CD4-positive, alpha-beta T cell treated with Interleukin-4 for 4 hours (primary cell): ENCODE data around the gene SPRR2E.
"Not testable (repeated sequence)": the region's sequence is repeated elsewhere in the genome, so short reads cannot be mapped to it uniquely, and the experiment has no call there.

Experiments used
- DNase-seq: peaks from one replicate; pipeline ENCODE4 v3.0.0-alpha.2; 2020

Gene SPRR2E

DNA sequence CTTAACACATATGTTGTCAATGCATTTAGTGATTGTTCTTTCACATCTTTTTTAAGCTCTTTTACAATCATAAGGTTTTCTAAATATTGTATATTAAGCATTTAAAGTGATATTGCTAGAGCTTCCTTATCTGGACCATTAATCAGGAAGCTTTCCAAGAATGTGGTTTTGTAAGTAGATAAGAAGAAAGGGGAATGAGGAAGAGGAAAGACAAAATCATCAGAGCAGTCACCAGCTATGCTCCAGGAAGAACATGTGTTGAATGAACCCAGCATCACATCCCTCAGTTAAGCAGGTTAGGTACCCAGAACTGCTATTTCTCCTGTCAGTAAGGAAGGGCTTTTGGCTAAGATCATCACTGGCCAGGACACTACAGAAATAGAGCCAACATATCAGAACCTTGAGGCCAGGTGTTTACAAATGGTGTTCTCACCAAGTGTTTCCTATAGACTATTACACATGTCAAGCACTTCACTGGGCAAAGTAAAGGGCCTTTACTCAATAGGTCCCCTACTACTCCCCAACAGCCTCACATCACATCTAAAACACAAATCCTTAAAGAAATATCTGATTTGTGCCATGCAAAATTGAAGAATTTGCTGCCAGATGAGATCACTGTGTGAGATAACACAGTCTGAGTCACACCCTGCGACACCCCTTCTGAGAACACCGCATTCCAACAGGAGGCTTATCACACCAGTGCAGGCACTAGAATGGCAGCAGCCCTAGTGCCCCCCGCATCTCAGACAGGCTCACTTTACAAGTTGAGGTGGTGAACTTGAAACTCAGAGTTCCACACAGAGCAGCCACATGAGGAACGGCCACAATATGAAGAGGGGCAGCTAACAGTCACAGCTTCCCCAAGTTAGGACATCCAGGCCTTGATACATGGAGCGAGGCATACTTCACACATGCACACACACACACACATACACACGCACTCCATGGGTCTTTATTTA lies 35.2 kb downstream of the SPRR2E start:
- DNase-seq = no peak

DNA sequence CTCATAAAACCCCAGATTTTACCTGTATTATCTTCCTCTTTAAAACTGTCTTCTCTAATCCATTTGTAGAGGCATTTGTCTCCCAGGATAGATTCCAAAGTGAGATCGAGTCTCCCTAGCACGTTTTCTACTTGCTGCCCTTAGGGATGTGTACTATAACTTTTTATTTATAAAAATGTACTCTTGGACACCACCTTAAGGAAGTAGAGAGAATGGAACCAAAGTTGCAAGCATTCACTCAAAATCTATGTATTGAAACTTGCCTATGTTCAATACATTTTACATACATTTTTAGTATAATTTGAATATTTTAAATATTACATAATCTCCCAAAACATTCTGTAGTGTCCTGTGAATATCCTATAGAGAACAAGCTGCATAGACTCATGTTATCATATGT lies 36.2 kb downstream of the SPRR2E start:
- DNase-seq = no peak

DNA sequence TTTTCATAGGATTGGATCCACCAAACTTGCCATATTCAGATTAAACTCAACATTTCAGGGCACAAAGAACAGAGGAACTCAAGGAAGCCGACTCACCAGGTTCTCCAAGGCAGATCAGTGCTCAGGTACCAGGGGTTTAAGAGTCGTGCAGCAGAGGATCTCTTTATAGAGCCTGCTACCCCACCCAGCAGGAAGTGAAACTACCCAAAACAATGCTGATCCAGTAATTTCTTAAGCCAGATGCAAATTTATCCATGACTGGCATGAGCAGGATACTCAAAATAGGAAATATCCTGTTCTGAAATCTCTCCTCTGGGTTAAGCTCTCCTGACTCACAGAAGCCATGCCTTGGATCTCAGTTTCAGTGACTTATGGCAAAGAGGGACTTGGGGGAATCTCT lies 37.0 kb downstream of the SPRR2E start, which contains the start of gene SPRR2A:
Gene SPRR2A, minus strand, starts transcription at position 138 of the 400 bp plus-strand sequence. CDS start 777 bp downstream, outside the sequence.
- no peak for DNase-seq

DNA sequence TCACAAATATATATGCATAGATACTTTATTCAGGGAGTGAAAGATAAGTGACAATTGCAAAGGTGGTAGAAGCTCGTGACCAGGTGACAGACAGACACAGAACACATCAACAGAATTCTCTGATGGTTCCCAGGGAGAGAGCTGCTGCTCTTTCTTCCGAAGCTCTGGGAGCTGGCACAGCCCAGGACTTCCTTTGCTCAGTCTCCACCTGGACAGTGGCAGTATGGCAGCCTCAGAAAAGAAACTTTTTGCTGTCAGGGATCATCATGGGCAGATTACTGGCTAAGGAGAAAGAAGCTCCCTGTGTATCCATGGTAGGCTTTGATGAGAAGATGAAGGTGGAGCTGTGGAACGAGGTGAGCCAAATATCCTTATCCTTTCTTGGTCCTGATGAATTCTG lies 38.2 kb downstream of the SPRR2E start:
- DNase-seq = not testable (repeated sequence)

DNA sequence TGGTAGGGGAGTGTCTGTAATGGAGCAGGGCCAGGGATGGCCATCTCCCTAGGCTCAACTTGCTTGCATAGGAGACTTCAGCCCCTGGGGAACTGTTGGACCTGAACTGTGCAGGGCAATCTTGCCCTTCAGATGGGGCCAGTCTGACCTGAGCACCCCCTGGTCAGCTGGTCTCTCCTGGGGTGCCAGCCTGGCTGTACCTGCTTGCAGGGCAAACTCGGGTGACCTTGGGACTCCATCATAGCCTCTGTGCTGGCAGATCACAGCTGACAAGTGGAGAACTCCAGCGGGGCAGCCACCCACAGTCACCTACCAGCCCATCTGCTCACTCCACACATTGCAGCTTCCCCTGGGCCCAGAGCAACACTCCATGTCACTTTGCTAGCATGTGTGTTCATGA lies 45.1 kb downstream of the SPRR2E start:
- DNase-seq = no peak
